Thymus (tissue), 11 donors: ENCODE results near the gene ARHGAP15. TPM values are rescaled to one million over a fixed set of nuclear protein-coding genes. Genes with fewer than 3 reads are reported as not detected.

Experiments used
- DNase-seq, 9 donors: peaks; one replicate each; pipeline ENCODE4 v3.0.0-alpha.2; 2013; ENCODE audit warnings: low spot score in 9 of 9, low read depth in 6 of 9, missing footprints in 1 of 9
- H3K27ac ChIP-seq, 2 donors: one replicate each; pipeline ENCODE4 v1.5.1; 2013; ENCODE audit warnings: control low read depth in 1 of 2, low read depth in 1 of 2, low read length in 1 of 2, mild to moderate bottlenecking in 1 of 2, moderate library complexity in 1 of 2
- H3K27me3 ChIP-seq, 2 donors: one replicate each; pipeline ENCODE4 v1.5.1; 2013; ENCODE audit warnings: low read length in 1 of 2; ENCODE audit not compliant: control insufficient read depth in 2 of 2, insufficient read depth in 1 of 2
- H3K36me3 ChIP-seq, 2 donors: one replicate each; pipeline ENCODE4 v1.5.1; 2013; ENCODE audit warnings: low read length in 1 of 2, mild to moderate bottlenecking in 1 of 2, moderate library complexity in 1 of 2; ENCODE audit not compliant: control insufficient read depth in 2 of 2, insufficient read depth in 2 of 2
- H3K4me1 ChIP-seq, 2 donors: one replicate each; pipeline ENCODE4 v1.5.1; 2013; ENCODE audit warnings: low read length in 2 of 2; ENCODE audit not compliant: control insufficient read depth in 2 of 2, insufficient read depth in 2 of 2
- H3K4me3 ChIP-seq, 2 donors: one replicate each; pipeline ENCODE4 v1.5.1; 2013; ENCODE audit warnings: low read length in 2 of 2, control low read depth in 1 of 2, mild to moderate bottlenecking in 1 of 2
- H3K9me3 ChIP-seq, 2 donors: one replicate each; pipeline ENCODE4 v1.5.1; 2013; ENCODE audit warnings: low read length in 1 of 2, mild to moderate bottlenecking in 1 of 2; ENCODE audit not compliant: control insufficient read depth in 2 of 2, insufficient read depth in 1 of 2
- WGBS: extraction: QIAGEN DNeasy Blood & Tissue Kit; methylation state at CpG from one replicate; pipeline ENCODE4 v1.1.7; 2013; 5-methylcytosine and 5-hydroxymethylcytosine counted together
- polyA plus RNA-seq: library from polyadenylated mRNA; stranded (reverse); fragments of 200-250 nt; gene quantifications from one replicate; pipeline ENCODE4 v1.2.3, GENCODE V29; 2013
- total RNA-seq: library from RNA; stranded (reverse); fragments of 120-200 nt; gene quantifications from one replicate; pipeline ENCODE4 v1.2.4, GENCODE V29; 2013
- donor health status: healthy.

The ARHGAP15 gene
- total and polyA plus RNA-seq, 2 donors: 55.8 to 182 TPM

DNA sequence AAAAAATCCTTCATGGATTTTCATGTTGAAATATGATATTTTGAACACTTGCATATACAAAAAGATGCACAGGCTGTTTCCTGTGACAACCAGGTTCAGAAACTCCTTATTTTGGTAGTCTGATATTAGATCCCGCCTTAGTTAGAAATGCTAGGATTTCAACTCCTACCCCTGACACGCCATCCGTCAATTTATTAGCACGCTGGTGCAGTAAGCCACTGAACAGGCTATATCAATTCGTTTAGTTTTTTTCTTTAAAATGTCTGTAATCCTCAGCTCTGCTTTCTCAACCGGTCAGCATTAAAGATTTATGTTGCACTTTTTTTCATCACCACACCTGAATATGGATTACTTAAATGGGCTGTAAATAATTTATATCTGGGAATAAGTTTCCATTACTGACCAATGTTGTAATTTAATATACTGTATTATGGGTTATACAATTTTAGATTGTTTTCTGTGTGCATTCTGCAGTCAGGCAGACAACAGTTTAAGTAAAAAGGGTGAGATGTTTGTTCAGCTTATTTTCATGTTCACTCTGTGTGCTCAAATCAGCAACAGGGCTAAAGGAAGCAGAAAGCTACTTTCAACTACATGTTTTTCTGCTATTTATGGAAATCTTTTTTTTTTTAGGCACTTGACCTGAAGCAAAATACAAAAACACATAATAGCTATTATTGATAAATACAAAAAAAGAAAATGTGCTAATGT, 227.7 kb downstream of the ARHGAP15 start:
- H3K4me1 ChIP-seq: no peaks in the 10 kb centered on the region
- WGBS: 91% methylated on average over 6 of the region's 6 CpGs
- no peaks in the 10 kb centered on the region for H3K27me3 ChIP-seq
- no peak for DNase-seq
- H3K36me3 ChIP-seq: no peaks in the 10 kb centered on the region
- H3K4me3 ChIP-seq: no peak overlapping the region
- no peak overlapping the region for H3K27ac ChIP-seq
- no peaks in the 10 kb centered on the region for H3K9me3 ChIP-seq

DNA sequence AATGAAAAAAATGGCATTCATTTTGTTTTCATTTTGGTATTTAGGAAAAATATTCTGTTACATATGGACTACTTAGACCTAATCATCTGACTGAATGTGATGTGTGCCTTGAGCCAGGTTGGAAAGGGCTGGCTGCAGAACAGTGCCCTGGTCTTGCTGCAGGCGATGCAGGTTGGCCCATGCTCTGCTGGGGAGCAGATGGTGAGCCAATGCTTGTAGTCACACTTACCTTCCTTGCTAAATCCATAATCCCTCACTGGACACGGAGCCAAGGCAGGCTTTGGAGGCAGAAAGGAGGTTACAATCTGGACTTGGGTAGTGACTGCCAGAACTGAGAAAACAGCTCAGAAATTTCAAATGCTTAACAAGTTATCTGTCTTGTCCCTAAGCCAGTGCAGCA, 228.7 kb downstream of the ARHGAP15 start:
- H3K4me1 ChIP-seq: no peaks in the 10 kb centered on the region
- no peak overlapping the region for H3K4me3 ChIP-seq
- H3K36me3 ChIP-seq: peaks cover 0 to under 1% of the 10 kb centered on the region in 2 donors
- no peaks in the 10 kb centered on the region for H3K9me3 ChIP-seq
- H3K27ac ChIP-seq: no peak overlapping the region
- H3K27me3 ChIP-seq: no peaks in the 10 kb centered on the region
- 98% methylated on average over 2 of the region's 2 CpGs for WGBS
- no peak for DNase-seq

DNA sequence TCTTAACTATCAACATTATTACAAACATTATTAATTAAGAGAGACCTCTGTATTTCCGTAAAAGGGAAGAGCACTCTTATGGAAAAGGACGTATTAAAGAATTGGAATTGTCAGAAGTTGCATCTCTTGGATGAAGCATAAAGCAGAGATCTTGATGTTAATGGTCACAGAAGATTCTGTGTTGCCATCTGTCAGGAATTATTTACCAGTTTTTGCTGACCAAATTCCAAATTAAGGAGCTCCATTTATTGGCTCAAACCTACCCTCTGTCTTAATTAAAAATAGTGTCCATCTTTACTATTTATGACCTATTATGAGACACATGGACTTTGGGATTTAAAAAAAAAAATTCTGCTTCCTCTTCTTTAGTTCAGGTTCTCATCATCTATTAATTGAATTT, 232.1 kb downstream of the ARHGAP15 start:
- Histone ChIP-seq H3K27ac (no peak overlapping the region), H3K36me3 (peaks cover 0 to 3% of the 10 kb centered on the region in 2 donors), H3K27me3 (no peaks in the 10 kb centered on the region), H3K4me1 (no peaks in the 10 kb centered on the region), H3K9me3 (no peaks in the 10 kb centered on the region), H3K4me3 (no peak overlapping the region)
- 97% methylated on average over 2 of the region's 2 CpGs for WGBS
- no peak for DNase-seq

DNA sequence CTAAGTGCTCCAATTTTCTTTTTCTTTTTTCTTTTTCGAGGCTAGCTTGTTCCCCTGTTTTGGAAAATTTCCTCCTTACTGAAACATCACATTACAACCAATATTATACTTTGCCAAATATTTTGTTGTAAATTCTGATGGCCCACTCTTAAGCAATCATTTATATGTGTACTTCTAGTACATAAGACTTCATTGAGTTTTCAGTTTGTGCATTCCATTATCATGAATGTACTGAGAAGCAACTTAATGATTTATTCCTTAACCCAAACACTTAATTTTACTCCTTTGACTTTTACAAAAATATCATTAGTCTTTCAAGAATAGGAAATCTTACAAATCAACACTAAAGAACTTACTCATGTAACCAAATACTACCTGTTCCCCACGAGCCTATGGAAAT, 242.4 kb downstream of the ARHGAP15 start:
- WGBS: 97% methylated on average over 2 of the region's 2 CpGs
- Histone ChIP-seq H3K36me3 (no peaks in the 10 kb centered on the region), H3K27me3 (no peaks in the 10 kb centered on the region), H3K27ac (no peak overlapping the region), H3K4me3 (no peak overlapping the region), H3K4me1 (no peaks in the 10 kb centered on the region), H3K9me3 (no peaks in the 10 kb centered on the region)
- DNase-seq: no peak

DNA sequence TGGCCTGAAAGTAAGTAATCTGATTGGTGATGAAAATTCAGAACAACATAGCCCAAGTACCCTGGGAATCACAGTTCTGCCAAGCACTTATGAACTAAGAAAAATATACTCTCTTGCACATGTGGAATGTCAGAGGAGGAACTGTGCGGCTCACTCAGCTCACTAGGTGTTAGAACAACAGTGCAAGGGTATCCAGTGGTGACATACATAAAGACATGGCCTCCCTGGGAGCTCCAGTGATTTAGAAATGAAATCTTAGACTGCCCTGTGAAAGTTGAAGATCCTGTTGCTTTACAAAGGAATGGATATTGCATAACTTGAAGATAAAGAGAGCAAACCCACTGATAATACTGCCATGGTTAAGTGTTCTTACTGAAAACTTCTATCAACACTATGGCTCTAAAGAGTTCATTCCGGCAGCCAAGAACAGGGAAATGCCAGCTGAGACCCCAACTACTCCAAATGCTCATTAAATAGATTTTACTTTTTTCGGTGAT, 246.2 kb downstream of the ARHGAP15 start:
- H3K36me3 ChIP-seq: no peaks in the 10 kb centered on the region
- H3K4me3 ChIP-seq: no peak overlapping the region
- no peaks in the 10 kb centered on the region for H3K9me3 ChIP-seq
- no peaks in the 10 kb centered on the region for H3K4me1 ChIP-seq
- DNase-seq: no peak
- H3K27ac ChIP-seq: no peak overlapping the region
- 98% methylated on average over 3 of the region's 3 CpGs for WGBS
- H3K27me3 ChIP-seq: no peaks in the 10 kb centered on the region

DNA sequence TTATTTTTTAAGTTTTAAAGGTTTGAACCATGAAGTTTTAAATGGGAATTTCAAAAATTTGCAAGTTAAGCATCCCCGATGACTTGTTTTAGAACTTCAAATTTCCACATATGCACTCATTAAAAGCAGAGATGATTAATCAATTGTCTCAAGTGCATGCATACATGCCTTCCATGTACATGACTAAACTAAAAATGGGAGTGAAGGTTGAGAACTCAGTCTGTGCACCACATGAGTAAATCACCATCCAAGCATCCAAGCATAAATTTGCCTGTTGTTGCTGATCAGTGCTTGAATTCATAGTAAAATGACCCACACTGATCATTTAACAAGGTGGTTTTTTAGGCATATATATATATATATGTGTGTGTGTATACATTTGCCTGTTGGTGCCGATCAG, 249.8 kb downstream of the ARHGAP15 start:
- H3K4me1 ChIP-seq: no peaks in the 10 kb centered on the region
- H3K9me3 ChIP-seq: no peaks in the 10 kb centered on the region
- H3K27me3 ChIP-seq: no peaks in the 10 kb centered on the region
- WGBS: 98% methylated on average over 2 of the region's 2 CpGs
- no peak for DNase-seq
- H3K27ac ChIP-seq: no peak overlapping the region
- no peak overlapping the region for H3K4me3 ChIP-seq
- no peaks in the 10 kb centered on the region for H3K36me3 ChIP-seq

DNA sequence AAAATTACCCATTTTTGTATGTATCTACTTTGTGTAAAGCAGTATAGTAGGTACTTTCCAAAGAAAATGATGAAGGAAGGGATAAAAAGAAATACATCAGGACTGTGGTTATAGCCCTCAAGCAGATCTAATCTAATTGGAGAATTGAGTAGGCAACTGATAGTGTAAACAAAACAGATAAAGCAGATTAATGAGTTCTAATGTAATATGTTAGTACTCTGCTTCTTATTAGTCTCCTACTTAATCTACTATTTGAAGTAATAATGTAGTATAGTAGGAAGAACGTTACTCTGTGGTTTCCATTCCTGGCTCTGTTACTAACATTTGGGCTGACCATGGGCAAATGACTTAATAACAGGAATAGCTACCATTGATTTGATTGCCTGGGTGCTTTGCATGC, 250.7 kb downstream of the ARHGAP15 start:
- WGBS: 97% methylated on average over 1 of the region's 1 CpG
- Histone ChIP-seq H3K27ac (no peak overlapping the region), H3K36me3 (no peaks in the 10 kb centered on the region), H3K9me3 (no peaks in the 10 kb centered on the region), H3K4me3 (no peak overlapping the region), H3K27me3 (no peaks in the 10 kb centered on the region), H3K4me1 (no peaks in the 10 kb centered on the region)
- DNase-seq: no peak

DNA sequence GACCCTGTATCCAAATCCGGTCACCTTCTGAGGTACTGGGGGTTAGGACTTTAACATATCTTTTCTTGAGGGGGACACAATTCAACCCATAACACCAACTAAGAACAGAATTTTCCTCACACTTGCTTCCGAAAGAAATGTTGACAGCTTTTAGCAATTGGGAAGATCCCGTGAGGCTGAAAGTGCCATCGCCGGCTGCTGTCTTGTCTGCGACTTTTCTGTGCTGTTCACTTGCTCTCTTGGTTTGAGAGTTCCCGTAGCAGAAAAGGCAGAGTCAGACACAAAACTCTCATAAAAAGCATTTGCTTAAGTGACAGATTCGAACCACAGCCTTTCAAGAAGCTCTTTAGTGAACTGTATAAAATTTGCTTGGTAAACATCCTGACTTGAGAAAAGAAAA, 253.4 kb downstream of the ARHGAP15 start:
- H3K36me3 ChIP-seq: no peaks in the 10 kb centered on the region
- H3K4me1 ChIP-seq: no peaks in the 10 kb centered on the region
- H3K4me3 ChIP-seq: no peak overlapping the region
- 97% methylated on average over 8 of the region's 8 CpGs for WGBS
- H3K27ac ChIP-seq: no peak overlapping the region
- H3K9me3 ChIP-seq: no peaks in the 10 kb centered on the region
- DNase-seq: no peak
- no peaks in the 10 kb centered on the region for H3K27me3 ChIP-seq

DNA sequence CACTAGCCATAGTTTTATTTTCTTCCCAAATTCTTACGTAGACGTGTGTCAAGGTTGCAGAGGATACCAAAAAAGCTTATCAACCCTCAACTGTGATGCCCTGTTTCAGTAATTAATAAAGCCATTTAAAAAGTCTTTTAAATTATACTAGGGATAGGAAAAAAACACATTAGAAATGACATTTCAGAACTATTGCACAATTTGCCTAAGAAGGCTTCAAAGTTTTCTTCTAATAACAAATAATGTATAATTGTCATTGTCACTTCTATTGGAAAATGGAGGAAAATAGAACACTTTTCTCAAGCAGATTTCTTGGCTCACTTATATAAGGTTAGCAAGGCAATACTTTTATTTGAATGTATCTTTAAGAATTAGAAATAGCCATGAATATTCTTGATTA, 253.8 kb downstream of the ARHGAP15 start:
- Histone ChIP-seq H3K27ac (no peak overlapping the region), H3K27me3 (no peaks in the 10 kb centered on the region), H3K4me1 (no peaks in the 10 kb centered on the region), H3K36me3 (no peaks in the 10 kb centered on the region), H3K9me3 (no peaks in the 10 kb centered on the region), H3K4me3 (no peak overlapping the region)
- DNase-seq: no peak
- 98% methylated on average over 2 of the region's 2 CpGs for WGBS
